ENCODE data around the gene DBN1. TPM values are rescaled to one million over a fixed set of nuclear protein-coding genes. Genes with fewer than 3 reads are reported as not detected.
A peak's percentile ranks its signal among the peaks of the same experiment; 100 is the strongest.

The DBN1 gene
- total and polyA plus RNA-seq, 4 donors = 23.7 to 140 (median 67.6) TPM

DNA sequence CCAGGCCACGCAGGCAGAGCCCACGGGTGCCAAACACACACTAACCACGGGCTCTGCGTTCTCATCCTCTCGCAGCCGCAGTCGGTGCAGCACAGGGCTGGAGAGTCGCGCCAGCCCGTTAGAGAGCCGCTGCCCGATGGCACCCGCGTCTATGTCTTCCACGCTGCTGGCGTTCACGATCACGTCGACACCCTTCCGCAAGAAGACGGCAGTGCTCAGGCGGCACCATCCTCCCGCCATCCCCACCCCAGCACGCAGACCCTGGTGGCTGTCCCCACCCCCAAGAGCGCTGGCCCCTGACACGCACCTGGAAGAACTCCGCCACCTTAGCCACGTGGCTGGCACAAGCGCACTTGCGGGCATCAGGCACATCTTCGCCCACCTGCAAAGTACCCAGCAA, 6.0 kb downstream of the DBN1 start:
- no peaks in the 10 kb centered on the region for H3K27me3 ChIP-seq (ENCODE audit: control insufficient read depth in 1 of 2, insufficient read depth in 2 of 2, low read length in 1 of 2)
- H3K4me1 ChIP-seq (ENCODE audit: control insufficient read depth in 1 of 2, insufficient read depth in 2 of 2, low read length in 2 of 2) = no peaks in the 10 kb centered on the region
- no peak overlapping the region for H3K4me3 ChIP-seq (ENCODE audit: low read length in 2 of 2)
- no peak for ATAC-seq (ENCODE audit: low FRiP score)
- peaks cover 0 to 4% of the 10 kb centered on the region in 2 donors for H3K36me3 ChIP-seq (ENCODE audit: control insufficient read depth in 1 of 2, insufficient read depth in 2 of 2, low read length in 1 of 2)
- intact Hi-C loops (cut with DNase I) = no loop called here
- 93 to 94% methylated on average over 31 of the region's 31 CpGs for WGBS, 2 donors
- no peak overlapping the region for H3K27ac ChIP-seq (ENCODE audit: low read depth in 1 of 2, low read length in 2 of 2)
- H3K9me3 ChIP-seq (ENCODE audit: control insufficient read depth, low read length) = no peaks in the 10 kb centered on the region
- DNase-seq = no peak

GRCh38 chr5:177466861-177467260, 6.6 kb downstream of the DBN1 start:
- WGBS, 2 donors = 96 to 98% methylated on average over 25 of the region's 25 CpGs
- H3K4me3 ChIP-seq (ENCODE audit: low read length in 2 of 2) = no peak overlapping the region
- no peaks in the 10 kb centered on the region for H3K9me3 ChIP-seq (ENCODE audit: control insufficient read depth, low read length)
- no peak overlapping the region for H3K27ac ChIP-seq (ENCODE audit: low read depth in 1 of 2, low read length in 2 of 2)
- ATAC-seq (ENCODE audit: low FRiP score) (no peak), DNase-seq (no peak)
- peaks cover 0 to 4% of the 10 kb centered on the region in 2 donors for H3K36me3 ChIP-seq (ENCODE audit: control insufficient read depth in 1 of 2, insufficient read depth in 2 of 2, low read length in 1 of 2)
- intact Hi-C loops (cut with DNase I) = no loop called here
- H3K27me3 ChIP-seq (ENCODE audit: control insufficient read depth in 1 of 2, insufficient read depth in 2 of 2, low read length in 1 of 2) = no peaks in the 10 kb centered on the region
- H3K4me1 ChIP-seq (ENCODE audit: control insufficient read depth in 1 of 2, insufficient read depth in 2 of 2, low read length in 2 of 2) = no peaks in the 10 kb centered on the region

DNA sequence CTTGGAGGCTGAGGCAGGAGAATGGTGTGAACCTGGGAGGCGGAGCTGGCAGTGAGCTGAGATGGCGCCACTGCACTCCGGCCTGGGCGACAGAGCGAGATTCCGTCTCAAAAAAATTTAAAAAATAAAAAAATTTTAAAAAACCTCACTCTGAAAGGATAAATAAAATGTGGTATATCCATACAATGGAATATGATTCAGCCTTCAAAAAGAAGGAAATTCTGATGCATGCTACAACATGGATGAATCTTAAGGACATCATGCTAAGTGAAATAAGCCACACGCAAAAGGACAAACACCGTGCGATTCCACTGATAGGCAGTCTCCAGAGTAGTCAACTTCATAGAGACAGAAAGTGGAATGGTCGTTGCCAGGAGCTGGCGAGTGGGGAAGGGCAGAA, 8.4 kb downstream of the DBN1 start:
- no peak overlapping the region for H3K27ac ChIP-seq (ENCODE audit: low read depth in 1 of 2, low read length in 2 of 2)
- intact Hi-C loops (cut with DNase I) = no loop called here
- no peaks in the 10 kb centered on the region for H3K4me1 ChIP-seq (ENCODE audit: control insufficient read depth in 1 of 2, insufficient read depth in 2 of 2, low read length in 2 of 2)
- no peak for ATAC-seq (ENCODE audit: low FRiP score)
- peaks cover 0 to 4% of the 10 kb centered on the region in 2 donors for H3K36me3 ChIP-seq (ENCODE audit: control insufficient read depth in 1 of 2, insufficient read depth in 2 of 2, low read length in 1 of 2)
- no peaks in the 10 kb centered on the region for H3K27me3 ChIP-seq (ENCODE audit: control insufficient read depth in 1 of 2, insufficient read depth in 2 of 2, low read length in 1 of 2)
- WGBS, 2 donors = 98 to 99% methylated on average over 11 of the region's 11 CpGs
- H3K4me3 ChIP-seq (ENCODE audit: low read length in 2 of 2) = no peak overlapping the region
- H3K9me3 ChIP-seq (ENCODE audit: control insufficient read depth, low read length) = no peaks in the 10 kb centered on the region
- no peak for DNase-seq

DNA sequence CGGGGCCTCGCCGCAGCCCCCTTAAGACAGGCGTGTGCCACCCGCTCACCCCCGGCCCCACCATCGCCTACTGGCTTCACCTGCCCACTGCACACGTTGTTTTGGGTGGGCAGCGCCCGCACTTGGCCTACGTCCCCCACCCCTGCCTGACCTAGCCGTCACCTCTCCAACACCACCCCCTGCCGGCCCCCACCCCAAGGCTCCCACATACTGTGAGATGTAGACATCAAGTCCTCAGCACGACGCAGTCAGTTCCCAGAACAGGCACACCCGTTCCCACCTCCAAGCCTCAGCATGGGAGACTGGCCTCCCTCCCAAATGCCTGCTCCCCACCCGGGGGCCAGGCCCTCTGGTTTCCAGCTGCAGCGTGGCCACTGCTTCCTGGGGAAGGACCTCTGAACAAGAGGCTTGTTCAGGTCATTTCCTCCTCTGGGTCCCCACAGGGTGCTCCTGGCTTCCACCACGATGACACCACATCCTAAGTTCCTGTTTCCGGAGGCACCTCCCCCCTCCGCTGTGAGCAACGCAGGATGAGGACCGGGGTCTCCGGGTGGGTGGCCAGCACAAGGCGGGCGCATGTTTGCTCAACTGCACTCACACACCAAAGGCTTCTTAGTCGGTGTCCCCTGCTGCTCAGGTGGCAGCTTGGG, 11.3 kb downstream of the DBN1 start:
- 85 to 86% methylated on average over 27 of the region's 27 CpGs for WGBS, 2 donors
- no peak for DNase-seq
- Histone ChIP-seq H3K27ac (ENCODE audit: low read depth in 1 of 2, low read length in 2 of 2) (no peak overlapping the region), H3K36me3 (ENCODE audit: control insufficient read depth in 1 of 2, insufficient read depth in 2 of 2, low read length in 1 of 2) (peaks cover 0 to 8% of the 10 kb centered on the region in 2 donors), H3K27me3 (ENCODE audit: control insufficient read depth in 1 of 2, insufficient read depth in 2 of 2, low read length in 1 of 2) (no peaks in the 10 kb centered on the region), H3K4me1 (ENCODE audit: control insufficient read depth in 1 of 2, insufficient read depth in 2 of 2, low read length in 2 of 2) (no peaks in the 10 kb centered on the region), H3K9me3 (ENCODE audit: control insufficient read depth, low read length) (no peaks in the 10 kb centered on the region), H3K4me3 (ENCODE audit: low read length in 2 of 2) (no peak overlapping the region)
- ATAC-seq (ENCODE audit: low FRiP score) = no peak
- intact Hi-C loops (cut with DNase I) = no loop called here

DNA sequence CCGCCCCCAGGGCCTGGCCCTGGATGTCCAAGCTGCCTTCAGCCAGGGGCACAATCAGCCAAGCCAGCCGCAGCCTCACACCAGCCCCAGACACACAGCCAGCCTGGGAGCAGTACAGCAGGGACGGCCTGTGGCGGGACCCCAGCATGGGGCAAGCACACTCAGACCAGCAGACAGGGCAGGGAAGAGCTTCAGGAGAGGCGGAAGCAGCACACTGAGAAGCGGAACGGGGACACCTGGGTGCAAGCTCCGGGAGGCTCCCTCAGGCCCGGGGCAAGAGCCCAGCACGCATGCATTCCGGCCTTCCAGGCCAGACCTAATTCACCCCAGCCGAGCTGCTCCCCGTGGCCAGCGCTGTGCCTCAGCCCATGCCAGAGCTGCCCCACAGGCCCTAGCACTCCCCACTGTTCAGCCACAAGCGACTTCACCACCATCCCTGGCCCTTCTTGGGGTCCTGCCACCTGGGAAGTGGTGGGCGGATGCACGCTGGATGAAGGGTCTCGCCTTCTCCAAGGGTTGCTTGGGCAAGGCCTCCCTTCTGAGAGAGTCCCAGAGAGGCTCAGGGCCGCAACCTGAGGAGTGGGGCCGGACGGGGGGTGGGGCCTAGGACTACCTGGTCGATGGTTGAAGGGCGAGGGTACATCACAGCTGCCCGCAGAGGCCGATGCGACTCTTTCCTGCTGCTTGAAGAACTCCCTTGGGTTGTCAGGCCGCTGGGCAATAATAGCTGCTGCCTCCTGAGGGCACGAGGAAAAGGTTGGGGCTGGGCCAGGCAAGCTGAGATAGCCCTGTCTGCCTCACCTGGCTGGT, 13.4 kb downstream of the DBN1 start:
- no peak overlapping the region for H3K27ac ChIP-seq (ENCODE audit: low read depth in 1 of 2, low read length in 2 of 2)
- H3K4me3 ChIP-seq (ENCODE audit: low read length in 2 of 2) = no peak overlapping the region
- no peaks in the 10 kb centered on the region for H3K9me3 ChIP-seq (ENCODE audit: control insufficient read depth, low read length)
- H3K4me1 ChIP-seq (ENCODE audit: control insufficient read depth in 1 of 2, insufficient read depth in 2 of 2, low read length in 2 of 2) = no peaks in the 10 kb centered on the region
- intact Hi-C loops (cut with DNase I) = loop anchor here in 1 of 2 donors (5.0 kb wide), 1 partner anchor 148 kb away; the partner anchor contains the start of gene MXD3
- ATAC-seq (ENCODE audit: low FRiP score) = no peak
- peaks cover 0 to 3% of the 10 kb centered on the region in 2 donors for H3K36me3 ChIP-seq (ENCODE audit: control insufficient read depth in 1 of 2, insufficient read depth in 2 of 2, low read length in 1 of 2)
- H3K27me3 ChIP-seq (ENCODE audit: control insufficient read depth in 1 of 2, insufficient read depth in 2 of 2, low read length in 1 of 2) = no peaks in the 10 kb centered on the region
- DNase-seq = no peak
- 85 to 89% methylated on average over 27 to 28 of the region's 28 CpGs for WGBS, 2 donors

DNA sequence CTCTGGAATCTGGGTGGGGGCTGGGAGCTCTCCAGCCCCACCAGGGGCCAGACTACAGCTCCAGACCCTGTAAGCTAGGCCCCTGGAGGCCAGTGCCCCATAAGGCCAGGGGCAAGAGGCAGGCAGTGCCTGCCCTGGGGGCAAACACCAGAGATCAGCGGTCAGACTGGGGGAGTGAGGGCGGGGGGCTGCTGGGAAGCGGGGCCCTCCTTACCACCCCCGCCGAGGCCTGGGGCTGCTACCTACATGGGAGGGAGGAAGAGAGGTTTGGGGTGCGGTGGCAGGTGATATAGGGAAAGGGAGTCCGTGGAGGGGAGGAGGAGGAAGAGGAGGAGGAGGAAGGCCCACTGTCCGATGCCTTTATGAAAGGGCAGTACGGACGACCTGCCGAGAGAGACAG, 14.1 kb downstream of the DBN1 start:
- Histone ChIP-seq H3K27ac (ENCODE audit: low read depth in 1 of 2, low read length in 2 of 2) (no peak overlapping the region), H3K36me3 (ENCODE audit: control insufficient read depth in 1 of 2, insufficient read depth in 2 of 2, low read length in 1 of 2) (peaks cover 0 to 3% of the 10 kb centered on the region in 2 donors), H3K9me3 (ENCODE audit: control insufficient read depth, low read length) (no peaks in the 10 kb centered on the region), H3K4me3 (ENCODE audit: low read length in 2 of 2) (no peak overlapping the region), H3K4me1 (ENCODE audit: control insufficient read depth in 1 of 2, insufficient read depth in 2 of 2, low read length in 2 of 2) (no peaks in the 10 kb centered on the region), H3K27me3 (ENCODE audit: control insufficient read depth in 1 of 2, insufficient read depth in 2 of 2, low read length in 1 of 2) (no peaks in the 10 kb centered on the region)
- ATAC-seq (ENCODE audit: low FRiP score) = no peak
- intact Hi-C loops (cut with DNase I) = loop anchor here in 1 of 2 donors (5.0 kb wide), 1 partner anchor 147 kb away; the partner anchor contains the start of gene MXD3
- DNase-seq = no peak
- WGBS, 2 donors = 85 to 88% methylated on average over 11 of the region's 11 CpGs

GRCh38 chr5:177458912-177459350, 14.5 kb downstream of the DBN1 start:
- H3K36me3 ChIP-seq (ENCODE audit: control insufficient read depth in 1 of 2, insufficient read depth in 2 of 2, low read length in 1 of 2) = peaks cover 0 to 3% of the 10 kb centered on the region in 2 donors
- no peak overlapping the region for H3K4me3 ChIP-seq (ENCODE audit: low read length in 2 of 2)
- H3K27ac ChIP-seq (ENCODE audit: low read depth in 1 of 2, low read length in 2 of 2) = no peak overlapping the region
- H3K27me3 ChIP-seq (ENCODE audit: control insufficient read depth in 1 of 2, insufficient read depth in 2 of 2, low read length in 1 of 2) = no peaks in the 10 kb centered on the region
- H3K9me3 ChIP-seq (ENCODE audit: control insufficient read depth, low read length) = no peaks in the 10 kb centered on the region
- intact Hi-C loops (cut with DNase I) = loop anchor here in 1 of 2 donors (5.0 kb wide), 1 partner anchor 147 kb away; the partner anchor contains the start of gene MXD3
- H3K4me1 ChIP-seq (ENCODE audit: control insufficient read depth in 1 of 2, insufficient read depth in 2 of 2, low read length in 2 of 2) = no peaks in the 10 kb centered on the region
- DNase-seq (no peak), ATAC-seq (ENCODE audit: low FRiP score) (no peak)
- 70 to 74% methylated on average over 14 of the region's 14 CpGs for WGBS, 2 donors

- 52 to 57% methylated on average over 19 to 20 of the region's 20 CpGs for WGBS, 2 donors
- DNase-seq = no peak
- intact Hi-C loops (cut with DNase I) = loop anchor here in 1 of 2 donors (2.0 to 5.0 kb wide), 2 partner anchors 37 to 146 kb away; partner anchors contain the start of gene MXD3
- no peaks in the 10 kb centered on the region for H3K27me3 ChIP-seq (ENCODE audit: control insufficient read depth in 1 of 2, insufficient read depth in 2 of 2, low read length in 1 of 2)
- H3K27ac ChIP-seq (ENCODE audit: low read depth in 1 of 2, low read length in 2 of 2) = peak overlapping the region in 1 of 2 donors; percentile 64
- H3K9me3 ChIP-seq (ENCODE audit: control insufficient read depth, low read length) = no peaks in the 10 kb centered on the region
- no peak overlapping the region for H3K4me3 ChIP-seq (ENCODE audit: low read length in 2 of 2)
- peaks cover 0 to 3% of the 10 kb centered on the region in 2 donors for H3K36me3 ChIP-seq (ENCODE audit: control insufficient read depth in 1 of 2, insufficient read depth in 2 of 2, low read length in 1 of 2)
- no peaks in the 10 kb centered on the region for H3K4me1 ChIP-seq (ENCODE audit: control insufficient read depth in 1 of 2, insufficient read depth in 2 of 2, low read length in 2 of 2)
- ATAC-seq (ENCODE audit: low FRiP score) = no peak
Observed at GRCh38 chr5:177457852-177458681, 15.4 kb downstream of the DBN1 start.

All from aorta (tissue), 5 donors.